Fibroblast of peridontal ligament (primary cell): ENCODE data around the gene ETV6.
A peak's percentile ranks its signal among the peaks of the same experiment; 100 is the strongest.
"Not testable (repeated sequence)": the region's sequence is repeated elsewhere in the genome, so short reads cannot be mapped to it uniquely, and the experiment has no call there.

ENCODE experiments used
- DNase-seq: peaks from one replicate; pipeline ENCODE4 v3.0.0-alpha.2; 2010; ENCODE audit errors: extremely low read depth

Gene ETV6

GRCh38 chr12:11649413-11650285 lies at the start of gene ETV6:
ETV6 (plus strand) TSS chr12:11649674; CDS start chr12:11650128, 454 bp downstream.
- DNase-seq, result peak; percentile 95

GRCh38 chr12:11600199-11600598 lies 49.3 kb upstream of the ETV6 start:
- no peak for DNase-seq

- DNase-seq, result no peak
Observed at GRCh38 chr12:11601647-11602046, 47.8 kb upstream of the ETV6 start.

GRCh38 chr12:11607313-11608081 lies 42.0 kb upstream of the ETV6 start:
- peak; percentile 82 for DNase-seq

GRCh38 chr12:11609045-11609444 lies 40.4 kb upstream of the ETV6 start:
- no peak for DNase-seq

- DNase-seq, result no peak
Observed at GRCh38 chr12:11615481-11615880, 34.0 kb upstream of the ETV6 start.

- DNase-seq, result no peak
Observed at GRCh38 chr12:11618046-11618445, 31.4 kb upstream of the ETV6 start.

GRCh38 chr12:11621797-11622423 lies 27.6 kb upstream of the ETV6 start:
- no peak for DNase-seq

- peak; percentile 13 for DNase-seq
Observed at GRCh38 chr12:11622876-11623281, 26.6 kb upstream of the ETV6 start.

GRCh38 chr12:11623382-11623781 lies 26.1 kb upstream of the ETV6 start:
- peak; percentile 45 for DNase-seq

GRCh38 chr12:11624116-11624515 lies 25.4 kb upstream of the ETV6 start:
- DNase-seq, result no peak

- not testable (repeated sequence) for DNase-seq
Observed at GRCh38 chr12:11627709-11628108, 21.8 kb upstream of the ETV6 start.

- no peak for DNase-seq
Observed at GRCh38 chr12:11628353-11628752, 21.1 kb upstream of the ETV6 start.

GRCh38 chr12:11630046-11630706 lies 19.3 kb upstream of the ETV6 start:
- DNase-seq, result no peak

- DNase-seq, result no peak
Observed at GRCh38 chr12:11631288-11631687, 18.2 kb upstream of the ETV6 start.

GRCh38 chr12:11631881-11632280 lies 17.6 kb upstream of the ETV6 start:
- DNase-seq, result not testable (repeated sequence)

- peak; percentile 27 for DNase-seq
Observed at GRCh38 chr12:11633968-11634367, 15.5 kb upstream of the ETV6 start.

GRCh38 chr12:11635341-11635740 lies 14.1 kb upstream of the ETV6 start:
- DNase-seq, result no peak

GRCh38 chr12:11638315-11638916 lies 11.1 kb upstream of the ETV6 start:
- peak; percentile 45 for DNase-seq

- no peak for DNase-seq
Observed at GRCh38 chr12:11639454-11639853, 10.0 kb upstream of the ETV6 start.

- no peak for DNase-seq
Observed at GRCh38 chr12:11641522-11641921, 8.0 kb upstream of the ETV6 start.
